Tibial nerve (tissue), 3 donors: ENCODE measurements around the gene NTM.

Source experiments
- CTCF ChIP-seq, 5 experiments: fragments of 200-600 bp in 3 of 5; fragments of 450-650 bp in 2 of 5; sonication (generic) in 3 of 5; IDR thresholded peaks; one replicate each; pipeline ENCODE4 v1.5.1; 2016 to 2019; ENCODE audit warnings: antibody characterized with exemption in 5 of 5, mild to moderate bottlenecking in 3 of 5, moderate library complexity in 2 of 5
- POLR2A ChIP-seq, 2 donors: fragments of 450-650 bp; IDR thresholded peaks; one replicate each; pipeline ENCODE4 v1.6.1; 2017; ENCODE audit warnings: antibody characterized with exemption in 2 of 2, mild to moderate bottlenecking in 2 of 2, moderate library complexity in 2 of 2

- TF ChIP-seq CTCF (IDR thresholded peaks at IDR 0.05) (no peak), POLR2A (IDR thresholded peaks at IDR 0.05) (peak in 1 of 2 donors; percentile 16)
Observed at GRCh38 chr11:131663405-131664200, 293.2 kb downstream of the NTM start.
